Prostate gland (tissue), 2 donors: Measurements from ENCODE around the gene EVC.

ENCODE experiments used
- CTCF ChIP-seq, 4 experiments: fragments of 200-600 bp in 2 of 4; fragments of 450-650 bp in 2 of 4; sonication (generic) in 2 of 4; IDR thresholded peaks; 1 replicate in 3 of 4; 2 replicates in 1 of 4; pipeline ENCODE4 v1.5.1; 2016 to 2019; ENCODE audit warnings: antibody characterized with exemption in 4 of 4, mild to moderate bottlenecking in 2 of 4, moderate library complexity in 2 of 4
- POLR2A ChIP-seq: fragments of 450-650 bp; IDR thresholded peaks from one replicate; pipeline ENCODE4 v1.6.1; 2016; ENCODE audit warnings: antibody characterized with exemption, mild to moderate bottlenecking
- POLR2AphosphoS5 ChIP-seq: sonication (generic); formaldehyde crosslinking; IDR thresholded peaks from one replicate; pipeline ENCODE4 v1.6.1; 2017; ENCODE audit warnings: antibody characterized with exemption

GRCh38 chr4:5790546-5790857 lies 79.5 kb downstream of the EVC start:
- TF ChIP-seq CTCF (IDR thresholded peaks at IDR 0.05) (no peak), POLR2A (no peak), POLR2AphosphoS5 (no peak)
